Measurements from ENCODE around the gene NBPF3.
"Not testable (repeated sequence)": the region's sequence is repeated elsewhere in the genome, so short reads cannot be mapped to it uniquely, and the experiment has no call there.

NBPF3 gene

GRCh38 chr1:21439345-21439720 lies 604 bp upstream of the NBPF3 start:
- no peak for DNase-seq

GRCh38 chr1:21440630-21441125 lies 741 bp downstream of the NBPF3 start:
- not testable (repeated sequence) for DNase-seq

GRCh38 chr1:21446647-21447046 lies 6.7 kb downstream of the NBPF3 start:
- DNase-seq = not testable (repeated sequence)

GRCh38 chr1:21447311-21447710 lies 7.4 kb downstream of the NBPF3 start:
- no peak for DNase-seq

DNA sequence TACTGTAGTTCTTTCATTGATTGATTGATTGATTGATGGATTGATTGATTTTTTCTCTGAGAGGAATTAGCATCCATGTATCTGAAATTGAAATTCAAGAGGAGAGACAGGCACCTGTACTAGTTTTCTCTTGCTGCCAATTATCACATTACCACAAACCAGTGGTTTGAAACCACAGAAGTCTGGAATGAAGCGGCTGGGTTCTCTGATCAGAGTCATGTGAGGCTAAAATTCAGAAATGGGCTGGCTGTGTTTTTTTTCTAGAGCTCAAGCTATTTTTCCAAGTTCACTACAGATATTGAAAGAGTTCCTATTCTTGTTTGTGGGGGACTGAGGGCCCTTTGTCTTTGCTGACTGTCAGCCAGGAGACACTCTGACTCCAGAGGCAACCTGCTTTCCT lies 10.0 kb downstream of the NBPF3 start:
- DNase-seq = no peak

- DNase-seq = no peak
Observed at GRCh38 chr1:21451212-21451611, 11.3 kb downstream of the NBPF3 start.

DNA sequence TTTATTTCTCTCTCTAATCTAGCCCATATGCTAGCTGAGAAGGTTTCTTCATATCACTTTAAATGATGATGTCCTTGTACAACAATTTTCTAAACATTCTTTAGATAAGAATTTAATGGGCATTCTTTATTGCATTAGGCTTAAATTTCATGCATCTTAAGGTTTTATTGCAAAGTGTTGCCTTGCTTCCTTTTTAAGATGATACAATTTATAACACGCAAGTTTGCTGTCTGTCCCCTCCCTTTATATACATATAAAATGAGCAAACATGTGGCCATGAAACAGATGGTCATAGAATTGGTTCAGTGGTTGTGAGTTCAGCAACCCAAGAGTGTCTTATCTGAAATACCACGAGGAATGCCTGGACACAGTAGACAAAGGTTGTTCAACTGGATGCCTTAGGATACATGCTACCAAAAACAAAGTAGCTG lies 12.1 kb downstream of the NBPF3 start:
- no peak for DNase-seq

- not testable (repeated sequence) for DNase-seq
Observed at GRCh38 chr1:21453964-21454614, 14.2 kb downstream of the NBPF3 start.

DNA sequence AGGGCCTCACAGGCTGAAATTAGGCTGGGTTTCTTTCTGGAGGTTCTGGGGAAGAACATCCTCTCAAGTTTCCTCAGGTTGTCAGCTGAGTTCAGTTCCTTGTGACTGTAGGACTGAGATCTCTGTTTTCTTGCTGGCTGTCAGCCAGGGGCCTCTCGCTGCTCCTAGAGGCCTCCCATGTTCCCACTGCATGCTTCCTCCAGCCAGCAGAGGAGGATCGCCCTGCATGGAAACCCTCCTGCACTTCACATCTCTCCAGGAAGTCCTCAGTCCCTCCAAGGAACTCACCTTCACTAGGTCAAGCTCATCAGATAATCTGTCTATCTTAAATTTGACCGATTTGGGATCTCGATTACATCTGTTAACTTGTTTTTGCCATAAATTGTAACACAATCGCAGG lies 15.0 kb downstream of the NBPF3 start:
- DNase-seq = not testable (repeated sequence)

GRCh38 chr1:21457654-21458053 lies 17.7 kb downstream of the NBPF3 start:
- no peak for DNase-seq

DNA sequence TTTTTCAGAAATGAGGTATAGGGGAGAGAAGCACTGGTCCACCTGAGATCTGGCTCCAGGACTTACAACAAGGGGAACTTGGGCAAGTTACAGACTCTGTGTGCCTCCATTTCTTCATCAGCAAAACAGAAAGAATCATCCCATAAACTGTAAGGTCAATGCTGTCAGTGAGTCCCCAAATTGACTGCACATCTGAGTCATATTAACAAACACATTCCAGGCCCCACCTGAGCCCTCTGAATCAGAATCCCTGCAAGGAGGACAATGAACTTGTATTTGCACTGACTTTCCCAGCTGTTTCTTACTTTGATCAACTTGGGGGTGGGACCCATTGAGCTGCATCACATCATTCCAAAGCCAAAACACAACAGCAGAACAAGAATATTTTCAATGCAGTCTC lies 25.2 kb downstream of the NBPF3 start:
- not testable (repeated sequence) for DNase-seq

GRCh38 chr1:21467946-21468345 lies 28.0 kb downstream of the NBPF3 start:
- DNase-seq = not testable (repeated sequence)

- no peak for DNase-seq
Observed at GRCh38 chr1:21468599-21468998, 28.7 kb downstream of the NBPF3 start.

DNA sequence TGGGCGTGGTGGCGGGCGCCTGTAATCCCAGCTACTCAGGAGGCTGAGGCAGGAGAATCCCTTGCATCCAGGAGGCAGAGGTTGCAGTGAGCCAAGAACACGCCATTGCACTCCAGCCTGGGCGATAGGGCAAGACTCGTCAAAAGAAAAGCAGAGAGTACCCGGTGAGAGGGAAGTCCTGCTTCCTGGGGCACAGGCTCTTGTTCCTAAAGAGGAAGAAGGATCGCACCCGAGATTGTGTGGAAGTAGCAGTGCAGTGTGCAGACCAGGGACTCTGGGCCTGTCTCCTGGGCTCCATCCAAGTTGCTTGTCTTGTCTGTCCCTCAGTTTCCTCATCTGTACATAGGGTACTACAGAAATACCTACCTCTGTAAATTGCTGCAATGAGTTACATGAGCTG lies 29.6 kb downstream of the NBPF3 start:
- no peak for DNase-seq

DNA sequence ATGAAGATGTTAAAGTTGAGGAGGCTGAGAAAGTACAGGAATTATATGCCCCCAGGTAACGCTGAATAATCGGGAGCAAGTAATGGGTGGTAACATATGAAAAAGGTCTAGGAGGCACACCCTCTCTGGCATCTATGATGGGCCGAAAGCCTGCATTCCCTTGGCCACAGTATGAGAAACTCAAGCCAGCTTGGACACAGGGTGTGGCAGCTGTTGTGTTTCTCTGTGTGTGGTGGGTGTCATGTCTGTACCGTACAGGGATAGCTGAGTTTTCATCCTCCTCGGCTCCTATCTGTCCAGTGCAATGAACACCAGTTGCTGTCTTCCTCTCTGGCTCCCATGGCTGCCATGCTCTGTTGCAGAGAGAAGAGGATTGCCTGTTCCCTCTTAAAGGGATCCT lies 32.9 kb downstream of the NBPF3 start:
- DNase-seq = no peak

GRCh38 chr1:21478356-21478755 lies 38.4 kb downstream of the NBPF3 start:
- no peak for DNase-seq

- not testable (repeated sequence) for DNase-seq
Observed at GRCh38 chr1:21483881-21484280, 43.9 kb downstream of the NBPF3 start.

DNA sequence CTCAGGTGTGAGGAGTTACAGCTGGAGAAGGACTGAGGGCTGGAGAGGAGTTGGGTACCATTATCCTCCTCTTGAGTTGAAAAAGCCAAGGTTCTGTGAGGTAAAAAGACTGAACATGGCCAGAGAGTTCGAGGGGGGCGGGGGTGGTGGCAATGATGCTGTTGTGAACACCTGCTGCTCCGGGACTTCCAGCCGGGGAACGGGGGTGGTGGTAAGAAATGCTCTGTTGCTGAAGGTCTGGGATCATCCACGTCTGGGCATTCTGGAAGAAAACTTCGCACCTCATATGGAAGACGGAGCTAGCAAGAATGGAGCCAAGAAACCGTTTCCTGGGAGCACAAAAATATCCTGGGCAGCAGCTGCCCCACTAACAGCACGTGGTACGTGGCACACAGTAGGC lies 49.2 kb downstream of the NBPF3 start:
- no peak for DNase-seq

- no peak for DNase-seq
Observed at GRCh38 chr1:21490774-21491487, 51.0 kb downstream of the NBPF3 start.

- DNase-seq = no peak
Observed at GRCh38 chr1:21491488-21492355, 51.8 kb downstream of the NBPF3 start.

GRCh38 chr1:21492356-21492625 lies 52.4 kb downstream of the NBPF3 start:
- no peak for DNase-seq

DNA sequence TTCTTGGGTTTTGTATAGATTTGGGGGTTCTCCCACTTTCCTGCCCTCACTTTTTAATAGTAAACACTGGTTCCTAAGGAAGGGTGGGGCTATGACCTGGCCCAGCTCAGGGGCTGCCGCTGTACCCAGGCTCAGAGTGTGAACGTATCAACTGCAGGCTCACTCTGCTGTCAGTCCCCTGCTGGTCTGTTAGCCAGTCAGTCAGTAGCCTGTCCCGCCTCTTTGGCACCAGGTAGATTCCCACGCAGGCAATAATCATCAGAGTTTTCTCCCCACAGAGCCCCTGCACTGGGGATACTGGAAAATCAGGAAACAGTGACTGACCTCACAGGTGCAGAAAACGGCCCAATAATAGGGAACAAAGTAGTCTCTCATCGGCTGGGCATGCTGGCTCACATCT lies 54.3 kb downstream of the NBPF3 start:
- no peak for DNase-seq

DNA sequence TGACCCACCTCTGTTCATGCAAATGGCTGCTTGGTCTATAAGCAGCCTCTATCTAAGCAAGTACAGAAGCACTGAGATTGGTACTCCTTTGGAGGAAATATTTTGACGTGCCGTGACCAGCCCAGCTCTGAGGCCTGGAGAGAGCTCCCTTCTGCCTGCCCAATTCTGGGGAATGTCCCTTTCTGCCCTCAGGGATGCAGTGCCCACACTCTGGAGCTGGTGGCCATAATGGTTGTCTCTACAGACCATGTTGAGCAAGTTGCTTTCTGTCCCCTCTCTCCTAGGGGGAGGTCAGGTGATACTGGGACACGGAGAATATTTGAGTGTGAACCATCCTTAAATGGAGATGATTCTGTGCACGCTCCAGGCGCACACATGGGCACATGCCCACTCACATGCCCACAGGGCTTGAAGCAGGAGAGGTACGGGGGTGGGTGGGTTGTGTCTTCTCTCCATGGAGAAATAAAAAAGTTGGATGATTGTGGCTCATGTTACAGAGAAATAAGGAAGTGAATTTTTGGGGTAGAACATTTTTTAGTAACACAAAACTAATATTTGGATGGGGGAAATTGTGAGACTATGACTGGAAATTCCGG lies 55.4 kb downstream of the NBPF3 start:
- no peak for DNase-seq
